Stimulated activated memory B cell treated with anti-CD40 and anti-IgM and Interleukin-4, amounts not matched to agents 10 μg/mL and 1 μg/mL and 100 μg/mL, for 72 hours (primary cell): Measurements from ENCODE around the gene SBF2.

Experiments used
- ATAC-seq: fragments of 150-1000 bp; cut with Tn5 transposase; 2 replicates; pipeline ENCODE4 v1.10.0; 2021
- H3K27ac Mint-ChIP-seq: one replicate; pipeline ENCODE4 v1.8.0; 2022; ENCODE audit warnings: mild to moderate bottlenecking, mixed read lengths
- H3K27me3 Mint-ChIP-seq: one replicate; pipeline ENCODE4 v1.8.0; 2022; ENCODE audit warnings: mixed read lengths
- H3K36me3 Mint-ChIP-seq: one replicate; pipeline ENCODE4 v1.8.0; 2022; ENCODE audit warnings: mixed read lengths
- H3K4me1 Mint-ChIP-seq: one replicate; pipeline ENCODE4 v1.8.0; 2022; ENCODE audit warnings: mixed read lengths
- H3K4me3 Mint-ChIP-seq: one replicate; pipeline ENCODE4 v1.8.0; 2022; ENCODE audit warnings: mild to moderate bottlenecking, moderate library complexity, mixed read lengths
- H3K9me3 Mint-ChIP-seq: one replicate; pipeline ENCODE4 v1.8.0; 2022; ENCODE audit warnings: mixed read lengths

Gene SBF2

GRCh38 chr11:10322401-10322800, 28.4 kb upstream of the SBF2 start:
- no peaks in the 10 kb centered on the region for H3K9me3 Mint-ChIP-seq
- H3K27me3 Mint-ChIP-seq: peaks cover 27% of the 10 kb centered on the region
- H3K4me1 Mint-ChIP-seq: peaks cover 30% of the 10 kb centered on the region
- peak overlapping the region; percentile 88 for H3K27ac Mint-ChIP-seq
- no peaks in the 10 kb centered on the region for H3K36me3 Mint-ChIP-seq
- H3K4me3 Mint-ChIP-seq: no peak overlapping the region
- ATAC-seq: no peak

GRCh38 chr11:10320736-10321465, 26.9 kb upstream of the SBF2 start:
- Mint-ChIP-seq H3K27me3 (peaks cover 36% of the 10 kb centered on the region), H3K36me3 (no peaks in the 10 kb centered on the region), H3K27ac (no peak overlapping the region), H3K4me3 (no peak overlapping the region), H3K9me3 (no peaks in the 10 kb centered on the region), H3K4me1 (peaks cover 42% of the 10 kb centered on the region)
- ATAC-seq: no peak

- ATAC-seq: no peak
- H3K4me1 Mint-ChIP-seq: peaks cover 42% of the 10 kb centered on the region
- peak overlapping the region; percentile 100 for H3K27ac Mint-ChIP-seq
- peaks cover 28% of the 10 kb centered on the region for H3K27me3 Mint-ChIP-seq
- H3K4me3 Mint-ChIP-seq: no peak overlapping the region
- no peaks in the 10 kb centered on the region for H3K9me3 Mint-ChIP-seq
- H3K36me3 Mint-ChIP-seq: no peaks in the 10 kb centered on the region
Observed at GRCh38 chr11:10319702-10320558, 25.9 kb upstream of the SBF2 start.

- H3K4me1 Mint-ChIP-seq: peaks cover 46% of the 10 kb centered on the region
- peak overlapping the region; percentile 48 for H3K4me3 Mint-ChIP-seq
- H3K27me3 Mint-ChIP-seq: peaks cover 13% of the 10 kb centered on the region
- H3K27ac Mint-ChIP-seq: peak overlapping the region; percentile 100
- ATAC-seq: no peak
- no peaks in the 10 kb centered on the region for H3K9me3 Mint-ChIP-seq
- no peaks in the 10 kb centered on the region for H3K36me3 Mint-ChIP-seq
Observed at GRCh38 chr11:10318527-10318802, 24.4 kb upstream of the SBF2 start.

- Mint-ChIP-seq H3K4me3 (peak overlapping the region; percentile 68), H3K36me3 (no peaks in the 10 kb centered on the region), H3K27me3 (peaks cover 9% of the 10 kb centered on the region), H3K4me1 (peaks cover 41% of the 10 kb centered on the region), H3K9me3 (no peaks in the 10 kb centered on the region), H3K27ac (peak overlapping the region; percentile 100)
- peak; percentile 95 for ATAC-seq
Observed at GRCh38 chr11:10317776-10318526, 23.9 kb upstream of the SBF2 start.

- ATAC-seq: no peak
- Mint-ChIP-seq H3K36me3 (no peaks in the 10 kb centered on the region), H3K27ac (peak overlapping the region; percentile 100)
Observed at GRCh38 chr11:10317151-10317755, 23.2 kb upstream of the SBF2 start.

GRCh38 chr11:10315083-10315482, 21.1 kb upstream of the SBF2 start:
- Mint-ChIP-seq H3K9me3 (no peaks in the 10 kb centered on the region), H3K4me1 (peaks cover 42% of the 10 kb centered on the region), H3K4me3 (no peak overlapping the region), H3K27ac (no peak overlapping the region), H3K27me3 (peaks cover 9% of the 10 kb centered on the region), H3K36me3 (no peaks in the 10 kb centered on the region)
- ATAC-seq: no peak

More at GRCh38 chr11:10317151-10317755, 23.2 kb upstream of the SBF2 start:
- Mint-ChIP-seq H3K9me3 (no peaks in the 10 kb centered on the region), H3K4me1 (peaks cover 35% of the 10 kb centered on the region), H3K27me3 (peaks cover 9% of the 10 kb centered on the region), H3K4me3 (peak overlapping the region; percentile 68)

- Mint-ChIP-seq H3K9me3 (no peaks in the 10 kb centered on the region), H3K4me3 (peak overlapping the region; percentile 56), H3K27ac (peak overlapping the region; percentile 71), H3K27me3 (peaks cover 9% of the 10 kb centered on the region), H3K36me3 (no peaks in the 10 kb centered on the region), H3K4me1 (peaks cover 42% of the 10 kb centered on the region)
- peak; percentile 71 for ATAC-seq
Observed at GRCh38 chr11:10314199-10315072, 20.4 kb upstream of the SBF2 start.

GRCh38 chr11:10311802-10312201, 17.8 kb upstream of the SBF2 start:
- peaks cover 14% of the 10 kb centered on the region for H3K27me3 Mint-ChIP-seq
- no peak overlapping the region for H3K4me3 Mint-ChIP-seq
- no peak for ATAC-seq
- no peaks in the 10 kb centered on the region for H3K36me3 Mint-ChIP-seq
- peaks cover 36% of the 10 kb centered on the region for H3K4me1 Mint-ChIP-seq
- H3K27ac Mint-ChIP-seq: no peak overlapping the region
- no peaks in the 10 kb centered on the region for H3K9me3 Mint-ChIP-seq

- Mint-ChIP-seq H3K9me3 (no peaks in the 10 kb centered on the region), H3K27me3 (peaks cover 21% of the 10 kb centered on the region), H3K27ac (peak overlapping the region; percentile 0), H3K4me1 (peaks cover 45% of the 10 kb centered on the region), H3K4me3 (no peak overlapping the region), H3K36me3 (no peaks in the 10 kb centered on the region)
- ATAC-seq: no peak
Observed at GRCh38 chr11:10310301-10310841, 16.4 kb upstream of the SBF2 start.

- no peak overlapping the region for H3K4me3 Mint-ChIP-seq
- H3K27me3 Mint-ChIP-seq: peaks cover 22% of the 10 kb centered on the region
- peaks cover 49% of the 10 kb centered on the region for H3K4me1 Mint-ChIP-seq
- peak overlapping the region; percentile 0 for H3K27ac Mint-ChIP-seq
- H3K9me3 Mint-ChIP-seq: no peaks in the 10 kb centered on the region
- no peaks in the 10 kb centered on the region for H3K36me3 Mint-ChIP-seq
- no peak for ATAC-seq
Observed at GRCh38 chr11:10309163-10310093, 15.4 kb upstream of the SBF2 start.

GRCh38 chr11:10308201-10308954, 14.4 kb upstream of the SBF2 start:
- Mint-ChIP-seq H3K4me1 (peaks cover 56% of the 10 kb centered on the region), H3K27me3 (peaks cover 22% of the 10 kb centered on the region), H3K9me3 (no peaks in the 10 kb centered on the region), H3K4me3 (peak overlapping the region; percentile 98), H3K36me3 (no peaks in the 10 kb centered on the region), H3K27ac (peak overlapping the region; percentile 80)
- ATAC-seq: no peak
